PFSK-1 (cell line): ENCODE data around the gene CHTOP.

Experiments used
- FOXP2 ChIP-seq: optimal IDR thresholded peaks from 2 replicates; pipeline ENCODE3; 2011; ENCODE audit warnings: borderline replicate concordance, control low read depth, inconsistent platforms; ENCODE audit not compliant: insufficient read depth; ENCODE audit errors: extremely low read length, extremely low read depth
- POLR2AphosphoS5 ChIP-seq: IDR thresholded peaks from 2 replicates; pipeline ENCODE4 v1.6.1; 2012; ENCODE audit warnings: low read depth, mild to moderate bottlenecking, control low read depth, low read length, moderate library complexity
- REST ChIP-seq, 2 experiments: IDR thresholded peaks; 2 replicates each; pipeline versions ENCODE4 v1.6.1 to v1.8.0; 2011 to 2012; ENCODE audit warnings: low read depth in 2 of 2, low read length in 2 of 2, control low read depth in 1 of 2, inconsistent platforms in 1 of 2, mild to moderate bottlenecking in 1 of 2, moderate library complexity in 1 of 2; ENCODE audit not compliant: insufficient read depth in 1 of 2
- SIN3A ChIP-seq: IDR thresholded peaks from 2 replicates; pipeline ENCODE4 v1.6.1; 2012; ENCODE audit warnings: mild to moderate bottlenecking, low read length, moderate library complexity, borderline replicate concordance; ENCODE audit not compliant: insufficient read depth
- TAF1 ChIP-seq: IDR thresholded peaks from 2 replicates; pipeline ENCODE4 v1.6.1; 2012; ENCODE audit warnings: low read length, control low read depth, borderline replicate concordance; ENCODE audit not compliant: insufficient read depth

- no peak for TF ChIP-seq REST (IDR thresholded peaks at IDR 0.05; ENCODE audit: insufficient read depth in 1 of 2, low read depth in 2 of 2, low read length in 2 of 2)
- no peak for TF ChIP-seq SIN3A
- TF ChIP-seq TAF1: no peak
- no peak for TF ChIP-seq POLR2AphosphoS5
- TF ChIP-seq FOXP2: no peak
Observed at GRCh38 chr1:153614906-153615305, 19.0 kb upstream of the CHTOP start.
